ENCODE measurements around the gene LIMS2. TPM values are rescaled to one million over a fixed set of nuclear protein-coding genes. Genes with fewer than 3 reads are reported as not detected.
A peak's percentile ranks its signal among the peaks of the same experiment; 100 is the strongest.

Gene LIMS2
- total RNA-seq, 4 donors from 2014 or later, result 86.1 to 111 (median 98.1) TPM

DNA sequence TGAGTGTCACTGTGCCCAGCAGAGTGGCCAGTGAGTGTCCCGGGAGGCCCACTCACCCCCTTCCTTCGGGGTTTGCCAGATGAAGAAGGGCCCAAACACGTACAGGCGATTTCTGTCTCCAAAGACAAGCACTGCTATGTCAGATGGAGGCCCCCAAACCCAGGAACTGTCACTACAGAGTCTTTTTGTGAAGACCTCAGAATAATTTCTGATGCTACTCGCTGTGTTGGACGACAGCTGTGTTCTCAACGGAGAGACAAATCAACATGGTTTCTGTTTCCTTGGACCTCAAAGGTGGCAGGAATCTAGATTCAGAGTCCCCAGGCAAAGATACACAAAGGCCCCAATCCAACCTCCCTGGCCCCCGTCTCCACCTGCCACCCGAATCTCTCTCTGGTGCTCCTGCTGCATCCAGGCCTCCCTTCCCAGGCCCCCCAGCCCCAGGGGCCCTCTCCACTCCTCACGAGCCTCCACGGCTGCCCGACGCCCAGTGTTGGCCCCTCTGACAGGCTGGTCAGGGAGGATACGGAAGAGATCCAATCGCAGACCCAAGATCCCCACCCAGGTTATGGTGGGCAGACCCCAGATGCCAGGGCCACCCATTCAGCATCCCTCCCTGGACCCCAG lies 31.8 kb downstream of the LIMS2 start:
- Histone ChIP-seq H3K27ac (peak overlapping the region in 3 of 4 donors; percentile 77 to 92 (median 85)), H3K4me1 (peaks cover 0 to 76% (median 15%) of the 10 kb centered on the region in 4 donors), H3K9me3 (no peaks in the 10 kb centered on the region), H3K4me3 (no peak overlapping the region), H3K27me3 (no peaks in the 10 kb centered on the region), H3K36me3 (peaks cover 0 to 21% (median 0%) of the 10 kb centered on the region in 3 donors)
- TF ChIP-seq, protein P1, sequence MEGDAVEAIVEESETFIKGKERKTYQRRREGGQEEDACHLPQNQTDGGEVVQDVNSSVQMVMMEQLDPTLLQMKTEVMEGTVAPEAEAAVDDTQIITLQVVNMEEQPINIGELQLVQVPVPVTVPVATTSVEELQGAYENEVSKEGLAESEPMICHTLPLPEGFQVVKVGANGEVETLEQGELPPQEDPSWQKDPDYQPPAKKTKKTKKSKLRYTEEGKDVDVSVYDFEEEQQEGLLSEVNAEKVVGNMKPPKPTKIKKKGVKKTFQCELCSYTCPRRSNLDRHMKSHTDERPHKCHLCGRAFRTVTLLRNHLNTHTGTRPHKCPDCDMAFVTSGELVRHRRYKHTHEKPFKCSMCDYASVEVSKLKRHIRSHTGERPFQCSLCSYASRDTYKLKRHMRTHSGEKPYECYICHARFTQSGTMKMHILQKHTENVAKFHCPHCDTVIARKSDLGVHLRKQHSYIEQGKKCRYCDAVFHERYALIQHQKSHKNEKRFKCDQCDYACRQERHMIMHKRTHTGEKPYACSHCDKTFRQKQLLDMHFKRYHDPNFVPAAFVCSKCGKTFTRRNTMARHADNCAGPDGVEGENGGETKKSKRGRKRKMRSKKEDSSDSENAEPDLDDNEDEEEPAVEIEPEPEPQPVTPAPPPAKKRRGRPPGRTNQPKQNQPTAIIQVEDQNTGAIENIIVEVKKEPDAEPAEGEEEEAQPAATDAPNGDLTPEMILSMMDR (IDR thresholded peaks at IDR 0.05), result no peak
- TF ChIP-seq EP300 (IDR thresholded peaks at IDR 0.05), result no peak
- no peak for TF ChIP-seq POLR2A (IDR thresholded peaks at IDR 0.05)
- DNase-seq (ENCODE audit: low spot score in 2 of 2), result no peak
- 70 to 80% methylated on average over 15 of the region's 15 CpGs for WGBS, 2 donors

DNA sequence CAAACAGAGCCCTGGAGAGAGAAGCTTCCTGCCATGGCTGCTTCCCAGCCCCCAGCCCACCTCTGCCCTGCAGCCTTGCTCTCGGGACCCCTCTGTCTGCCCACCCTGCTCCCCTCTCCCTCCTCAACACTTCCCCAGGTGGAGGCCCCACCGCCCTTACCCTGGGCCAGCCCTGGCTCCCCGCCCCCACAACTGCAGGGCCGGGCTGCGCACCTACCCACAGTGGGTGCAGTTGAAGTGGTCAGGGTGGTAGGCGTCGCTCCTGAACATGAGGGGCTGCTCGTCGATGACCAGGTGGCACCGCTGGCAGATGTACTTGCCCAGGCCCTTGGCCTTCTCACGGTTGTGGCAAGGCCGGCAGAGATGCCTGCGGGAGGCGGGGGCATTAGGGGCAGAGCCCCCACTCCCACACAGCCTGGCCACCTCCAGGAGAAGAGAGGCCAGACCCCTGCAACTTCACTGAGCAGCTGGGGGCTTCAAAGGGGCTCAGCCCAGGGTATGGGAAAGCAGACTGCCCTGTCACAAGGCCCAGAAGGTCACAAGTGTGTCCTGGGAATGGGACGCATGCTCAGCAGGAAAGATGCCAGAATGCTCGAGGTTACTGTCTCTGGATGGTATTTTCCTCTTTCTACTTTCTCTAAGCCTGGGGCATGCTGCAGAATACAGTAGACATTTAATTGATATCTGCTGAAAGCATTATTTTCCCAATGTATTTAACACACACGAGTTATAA lies 32.5 kb downstream of the LIMS2 start:
- TF ChIP-seq POLR2A (IDR thresholded peaks at IDR 0.05) (no peak), EP300 (IDR thresholded peaks at IDR 0.05) (no peak)
- 60 to 71% methylated on average over 17 of the region's 17 CpGs for WGBS, 2 donors
- H3K27ac ChIP-seq, result peak overlapping the region in 2 of 4 donors; percentile 59 to 92
- no peak for DNase-seq (ENCODE audit: low spot score in 2 of 2)
- peaks cover 0 to 76% (median 21%) of the 10 kb centered on the region in 4 donors for H3K4me1 ChIP-seq
- peaks cover 0 to 23% (median 0%) of the 10 kb centered on the region in 3 donors for H3K36me3 ChIP-seq
- H3K4me3 ChIP-seq, result no peak overlapping the region
- no peaks in the 10 kb centered on the region for H3K9me3 ChIP-seq
- no peaks in the 10 kb centered on the region for H3K27me3 ChIP-seq

DNA sequence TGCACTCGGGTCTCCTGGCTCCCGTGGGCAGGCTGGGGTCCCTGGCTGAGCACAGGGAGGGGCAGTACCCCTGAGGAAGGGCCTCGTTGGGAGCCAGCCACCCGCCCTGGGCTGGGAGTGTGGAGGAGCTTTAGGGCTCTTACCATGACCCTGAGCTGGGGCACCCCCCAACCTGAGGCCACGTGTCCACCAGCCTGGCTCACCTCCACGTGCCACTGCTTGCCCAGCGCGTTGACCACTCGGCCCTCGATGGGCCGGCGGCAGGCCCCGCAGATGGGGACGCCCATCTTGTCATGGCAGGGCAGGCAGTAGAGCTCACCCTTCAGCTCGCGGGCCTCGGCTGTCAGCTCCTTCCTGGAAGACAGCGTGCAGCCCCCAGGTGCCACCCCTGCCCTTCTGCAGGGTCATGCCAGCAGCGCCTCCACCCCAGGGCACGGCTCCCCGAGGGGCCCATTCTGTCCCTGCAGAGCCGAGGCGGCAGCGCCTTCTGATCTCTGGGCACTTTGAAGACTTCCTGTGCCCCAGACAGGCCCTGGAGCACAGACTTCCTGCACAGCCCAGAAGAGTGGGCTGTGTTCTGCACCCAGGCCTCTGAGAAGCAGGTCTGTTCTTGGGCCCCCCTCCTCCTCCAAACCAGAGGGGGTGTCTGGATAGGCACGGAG lies 33.4 kb downstream of the LIMS2 start:
- Histone ChIP-seq H3K36me3 (peaks cover 0 to 23% (median 0%) of the 10 kb centered on the region in 3 donors), H3K4me1 (peaks cover 0 to 76% (median 26%) of the 10 kb centered on the region in 4 donors), H3K4me3 (peak overlapping the region in 1 of 4 donors; percentile 15), H3K27ac (peak overlapping the region in 3 of 4 donors; percentile 34 to 92 (median 59)), H3K27me3 (no peaks in the 10 kb centered on the region), H3K9me3 (no peaks in the 10 kb centered on the region)
- TF ChIP-seq EP300 (IDR thresholded peaks at IDR 0.05) (no peak), POLR2A (IDR thresholded peaks at IDR 0.05) (no peak)
- TF ChIP-seq, protein P1 (IDR thresholded peaks at IDR 0.05), result no peak
- WGBS, 2 donors, result 37 to 60% methylated on average over 12 to 21 of the region's 25 CpGs
- no peak for DNase-seq (ENCODE audit: low spot score in 2 of 2)

DNA sequence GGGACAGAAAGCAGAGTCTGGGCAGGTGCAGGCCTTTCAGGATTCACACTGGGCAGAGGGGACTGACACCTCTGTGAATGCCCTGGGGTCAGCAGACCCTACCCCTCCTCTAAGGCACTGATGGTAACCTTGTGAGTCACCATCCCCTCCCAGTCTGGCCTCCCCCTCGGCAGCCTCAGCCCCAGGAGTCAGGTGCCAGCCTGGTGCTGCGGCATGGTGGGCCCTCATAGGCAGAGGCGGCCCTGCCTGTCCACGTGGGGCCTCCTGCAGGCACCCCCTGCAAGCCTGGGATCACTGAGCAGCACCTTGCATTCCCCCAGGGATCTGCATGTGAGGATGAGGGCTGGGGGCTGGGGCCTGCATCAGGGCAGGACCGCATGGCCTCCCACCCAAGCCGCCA lies 34.2 kb downstream of the LIMS2 start:
- peak overlapping the region in 3 of 4 donors; percentile 34 to 92 (median 59) for H3K27ac ChIP-seq
- no peak overlapping the region for H3K4me3 ChIP-seq
- WGBS, 2 donors, result 79 to 86% methylated on average over 4 of the region's 6 CpGs
- peaks cover 0 to 23% (median 0%) of the 10 kb centered on the region in 3 donors for H3K36me3 ChIP-seq
- TF ChIP-seq EP300 (IDR thresholded peaks at IDR 0.05), result no peak
- no peak for TF ChIP-seq POLR2A (IDR thresholded peaks at IDR 0.05)
- TF ChIP-seq, protein P1 (IDR thresholded peaks at IDR 0.05), result no peak
- no peaks in the 10 kb centered on the region for H3K27me3 ChIP-seq
- peaks cover 0 to 76% (median 33%) of the 10 kb centered on the region in 4 donors for H3K4me1 ChIP-seq
- DNase-seq (ENCODE audit: low spot score in 2 of 2), result no peak
- no peaks in the 10 kb centered on the region for H3K9me3 ChIP-seq

Data from tibial nerve (tissue), 4 donors.